ENCODE data around the gene RAVER1. TPM values are rescaled to one million over a fixed set of nuclear protein-coding genes. Genes with fewer than 3 reads are reported as not detected.
"Not testable (repeated sequence)": the region's sequence is repeated elsewhere in the genome, so short reads cannot be mapped to it uniquely, and the experiment has no call there.

Gene RAVER1
- total RNA-seq, 1 donor from 2014 or later: 24.8 TPM

- no peak for TF ChIP-seq CTCF (IDR thresholded peaks at IDR 0.05; ENCODE audit: partially characterized antibody, unreplicated experiment)
- H3K27ac Mint-ChIP-seq (ENCODE audit: unreplicated experiment): no peak overlapping the region
- no peak overlapping the region for H3K4me3 Mint-ChIP-seq (ENCODE audit: unreplicated experiment)
- peaks cover 3% of the 10 kb centered on the region for H3K36me3 Mint-ChIP-seq (ENCODE audit: unreplicated experiment)
- H3K9me3 Mint-ChIP-seq (ENCODE audit: unreplicated experiment): peaks cover 8% of the 10 kb centered on the region
- H3K27me3 Mint-ChIP-seq (ENCODE audit: unreplicated experiment): peaks cover 7% of the 10 kb centered on the region
- no peak for DNase-seq
- peaks cover 6% of the 10 kb centered on the region for H3K4me1 Mint-ChIP-seq (ENCODE audit: low read depth, unreplicated experiment)
Measured at GRCh38 chr19:10378124-10378523, 44.8 kb upstream of the RAVER1 start.

GRCh38 chr19:10377140-10377640 lies 43.9 kb upstream of the RAVER1 start:
- H3K4me3 Mint-ChIP-seq (ENCODE audit: unreplicated experiment); H3K4me1 Mint-ChIP-seq (ENCODE audit: low read depth, unreplicated experiment): not testable (repeated sequence)

GRCh38 chr19:10374931-10375330 lies 41.6 kb upstream of the RAVER1 start:
- Mint-ChIP-seq H3K9me3 (ENCODE audit: unreplicated experiment) (no peaks in the 10 kb centered on the region), H3K27ac (ENCODE audit: unreplicated experiment) (no peak overlapping the region), H3K27me3 (ENCODE audit: unreplicated experiment) (peaks cover 1% of the 10 kb centered on the region), H3K4me1 (ENCODE audit: low read depth, unreplicated experiment) (peaks cover 2% of the 10 kb centered on the region), H3K4me3 (ENCODE audit: unreplicated experiment) (no peak overlapping the region), H3K36me3 (ENCODE audit: unreplicated experiment) (peaks cover 3% of the 10 kb centered on the region)
- TF ChIP-seq CTCF (IDR thresholded peaks at IDR 0.05; ENCODE audit: partially characterized antibody, unreplicated experiment): no peak
- no peak for DNase-seq

More at GRCh38 chr19:10377140-10377640, 43.9 kb upstream of the RAVER1 start:
- H3K27ac Mint-ChIP-seq (ENCODE audit: unreplicated experiment); DNase-seq; H3K36me3 Mint-ChIP-seq (ENCODE audit: unreplicated experiment); H3K27me3 Mint-ChIP-seq (ENCODE audit: unreplicated experiment); H3K9me3 Mint-ChIP-seq (ENCODE audit: unreplicated experiment): not testable (repeated sequence)

- Mint-ChIP-seq H3K4me3 (ENCODE audit: unreplicated experiment) (no peak overlapping the region), H3K27ac (ENCODE audit: unreplicated experiment) (no peak overlapping the region), H3K36me3 (ENCODE audit: unreplicated experiment) (no peaks in the 10 kb centered on the region), H3K4me1 (ENCODE audit: low read depth, unreplicated experiment) (no peaks in the 10 kb centered on the region), H3K27me3 (ENCODE audit: unreplicated experiment) (peaks cover 1% of the 10 kb centered on the region), H3K9me3 (ENCODE audit: unreplicated experiment) (no peaks in the 10 kb centered on the region)
- no peak for DNase-seq
- no peak for TF ChIP-seq CTCF (IDR thresholded peaks at IDR 0.05; ENCODE audit: partially characterized antibody, unreplicated experiment)
Measured at GRCh38 chr19:10372690-10373089, 39.4 kb upstream of the RAVER1 start.

GRCh38 chr19:10368101-10368803 lies 34.9 kb upstream of the RAVER1 start:
- no peak for DNase-seq
- no peaks in the 10 kb centered on the region for H3K4me1 Mint-ChIP-seq (ENCODE audit: low read depth, unreplicated experiment)
- no peaks in the 10 kb centered on the region for H3K36me3 Mint-ChIP-seq (ENCODE audit: unreplicated experiment)
- no peak overlapping the region for H3K4me3 Mint-ChIP-seq (ENCODE audit: unreplicated experiment)
- TF ChIP-seq CTCF (IDR thresholded peaks at IDR 0.05; ENCODE audit: partially characterized antibody, unreplicated experiment): no peak
- no peaks in the 10 kb centered on the region for H3K9me3 Mint-ChIP-seq (ENCODE audit: unreplicated experiment)
- H3K27me3 Mint-ChIP-seq (ENCODE audit: unreplicated experiment): no peaks in the 10 kb centered on the region
- no peak overlapping the region for H3K27ac Mint-ChIP-seq (ENCODE audit: unreplicated experiment)

- not testable (repeated sequence) for H3K27me3 Mint-ChIP-seq (ENCODE audit: unreplicated experiment); H3K27ac Mint-ChIP-seq (ENCODE audit: unreplicated experiment); H3K36me3 Mint-ChIP-seq (ENCODE audit: unreplicated experiment); H3K4me1 Mint-ChIP-seq (ENCODE audit: low read depth, unreplicated experiment); H3K4me3 Mint-ChIP-seq (ENCODE audit: unreplicated experiment); DNase-seq; H3K9me3 Mint-ChIP-seq (ENCODE audit: unreplicated experiment)
Measured at GRCh38 chr19:10366950-10367512, 33.7 kb upstream of the RAVER1 start.
